ENCODE data around the gene CELSR1. TPM values are rescaled to one million over a fixed set of nuclear protein-coding genes. Genes with fewer than 3 reads are reported as not detected.

The CELSR1 gene
- total RNA-seq, 2 experiments from 2014 or later = 0.10 to 0.17 TPM

GRCh38 chr22:46353483-46354105 lies 183.8 kb downstream of the CELSR1 start:
- ChIA-PET POLR2A (no interaction called here), CTCF (interaction anchor here (0.6 to 0.7 kb wide), 2 partner anchors 159 to 188 kb away, joined by 3 to 4 read pairs; no protein-coding TSS in a partner anchor)

- ChIA-PET POLR2A (no interaction called here), CTCF (interaction anchor here (0.6 to 0.7 kb wide), 2 partner anchors 158 to 189 kb away, joined by 3 to 4 read pairs; no protein-coding TSS in a partner anchor)
These were observed 184.6 kb downstream of the CELSR1 start for GRCh38 chr22:46352691-46353386.

DNA sequence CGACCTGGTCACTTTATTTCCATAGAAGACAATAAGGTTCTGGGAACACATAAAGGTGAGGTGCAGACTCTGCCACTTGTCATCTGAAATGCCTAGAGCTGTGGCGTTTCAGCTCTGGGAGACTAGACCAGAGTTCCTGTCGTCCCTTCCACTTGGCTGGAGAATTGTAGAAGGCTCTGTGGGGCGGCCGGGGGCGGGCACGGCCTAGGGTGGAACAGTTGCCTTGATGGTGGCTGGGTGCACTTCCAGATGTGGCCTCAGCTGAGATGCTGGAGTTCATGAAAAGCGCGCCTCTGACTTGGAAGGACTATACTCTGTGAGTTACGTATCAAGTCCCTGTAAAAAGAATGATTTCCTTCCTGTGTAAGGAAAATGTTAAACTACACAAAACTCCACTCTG lies 185.1 kb downstream of the CELSR1 start:
- ChIA-PET CTCF (no interaction called here), POLR2A (no interaction called here)

DNA sequence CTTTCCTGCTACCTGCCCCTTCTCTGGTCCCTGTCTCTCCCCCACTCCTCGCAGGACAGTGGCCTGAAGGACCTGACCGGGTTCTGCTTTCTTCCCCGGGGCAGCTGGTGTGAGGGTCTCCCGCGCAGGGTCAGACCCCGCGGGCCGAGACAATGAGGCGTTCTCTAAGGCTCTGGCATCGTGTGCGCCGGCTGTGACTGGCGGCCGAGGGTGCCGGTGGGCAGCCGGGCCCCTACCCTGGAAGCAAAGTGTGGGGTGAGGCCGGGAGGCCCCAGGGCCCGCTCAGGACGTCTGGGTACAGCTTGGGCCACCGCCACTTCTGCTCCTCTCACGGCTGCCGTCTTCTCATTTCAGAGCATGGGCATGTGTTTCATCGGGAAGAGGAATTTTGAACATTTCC lies 185.7 kb downstream of the CELSR1 start:
- CTCF ChIA-PET = no interaction called here
- POLR2A ChIA-PET = no interaction called here

- ChIA-PET CTCF (no interaction called here), POLR2A (no interaction called here)
These were observed 186.2 kb downstream of the CELSR1 start for GRCh38 chr22:46351131-46351735.

DNA sequence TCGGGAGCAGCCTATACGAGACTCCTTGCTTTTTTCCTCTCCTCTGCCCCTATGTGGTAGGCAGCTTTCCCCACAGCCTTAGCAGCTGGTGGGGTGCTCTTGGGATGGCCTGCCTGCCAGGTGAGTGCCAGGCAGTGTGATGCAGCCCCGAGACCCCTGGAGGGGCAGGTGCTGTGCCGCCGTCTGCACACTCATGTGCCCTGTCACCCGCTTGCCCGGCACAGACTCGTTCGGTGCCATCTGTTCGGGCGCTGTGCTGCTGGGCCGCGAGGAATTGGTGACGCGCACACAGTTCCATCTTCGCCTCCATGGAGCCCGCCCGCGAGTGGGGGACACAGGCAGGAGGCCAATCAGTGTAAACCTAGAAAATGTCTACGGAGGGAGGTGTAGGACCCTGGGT lies 186.8 kb downstream of the CELSR1 start:
- ChIA-PET POLR2A (no interaction called here), CTCF (no interaction called here)

- POLR2A ChIA-PET = no interaction called here
- CTCF ChIA-PET = no interaction called here
These were observed 187.3 kb downstream of the CELSR1 start for GRCh38 chr22:46350121-46350520.

DNA sequence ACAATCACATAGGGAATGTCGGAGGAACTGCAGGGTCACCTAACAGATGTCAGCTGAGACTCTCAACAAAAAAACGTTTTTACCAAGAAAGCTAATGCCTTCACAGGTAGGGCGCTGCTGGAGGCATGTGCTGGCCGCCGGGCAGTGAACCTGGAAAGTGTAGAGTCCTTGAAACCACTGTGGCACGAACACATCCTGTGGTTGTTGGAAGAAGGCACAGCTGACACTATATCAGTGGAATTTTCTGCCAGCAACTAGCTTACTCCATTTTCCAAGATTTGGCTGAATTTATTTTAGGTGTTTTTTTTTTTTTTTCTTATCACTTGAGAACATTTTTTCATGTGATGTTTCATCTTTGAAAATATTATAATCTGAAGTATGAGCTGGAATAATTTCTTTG lies 187.7 kb downstream of the CELSR1 start:
- CTCF ChIA-PET = no interaction called here
- POLR2A ChIA-PET = no interaction called here

GRCh38 chr22:46349238-46349637 lies 188.2 kb downstream of the CELSR1 start:
- ChIA-PET CTCF (no interaction called here), POLR2A (no interaction called here)

DNA sequence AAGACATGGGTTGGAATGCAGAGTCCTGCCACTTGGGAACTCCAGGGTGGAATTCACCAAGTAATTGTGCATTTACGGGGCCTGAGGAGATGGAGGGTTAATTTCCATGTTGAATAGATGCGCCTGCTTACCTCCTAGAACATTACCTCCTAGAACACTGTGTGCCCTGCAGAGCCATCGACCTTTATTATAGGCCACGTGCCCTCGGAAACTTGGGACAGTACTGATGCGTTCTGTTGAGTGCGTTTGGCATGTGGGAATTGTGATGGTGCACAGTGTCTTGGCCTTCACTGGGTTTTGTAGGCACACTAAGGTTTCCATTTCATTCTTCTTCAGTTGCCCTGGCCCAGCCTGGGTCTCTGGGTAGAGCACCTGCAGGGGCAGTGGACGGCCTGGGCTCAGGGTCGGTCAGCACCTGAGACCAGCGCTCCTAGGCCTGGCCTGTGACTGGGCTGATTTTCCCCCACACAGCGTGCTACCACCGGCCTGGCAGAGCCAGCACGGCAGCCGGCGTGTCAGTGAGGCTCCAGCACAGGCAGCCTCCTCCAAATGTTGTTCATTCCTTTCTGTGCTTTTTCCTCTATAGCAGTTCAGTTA lies 189.2 kb downstream of the CELSR1 start:
- POLR2A ChIA-PET = no interaction called here

DNA sequence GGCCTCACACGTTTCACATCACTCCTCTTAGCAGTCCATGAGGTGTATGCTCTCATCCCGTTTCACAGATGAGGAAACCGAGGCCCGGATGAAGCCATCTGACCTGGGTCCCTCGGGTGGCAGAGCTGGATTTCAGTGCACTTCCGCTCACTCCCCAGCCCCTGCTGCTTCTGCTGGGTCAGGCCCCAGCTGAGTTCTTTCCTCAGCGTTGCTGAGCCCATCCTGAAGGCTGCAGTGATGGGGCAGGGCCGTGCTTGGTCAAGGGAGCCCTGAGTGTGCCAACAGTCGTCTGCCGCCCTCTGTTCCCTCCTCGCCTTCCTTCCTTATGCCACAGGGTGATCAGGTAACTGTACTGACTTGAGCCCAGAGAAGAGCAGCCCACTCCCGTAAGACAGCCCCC lies 189.8 kb downstream of the CELSR1 start:
- CTCF ChIA-PET = no interaction called here
- POLR2A ChIA-PET = no interaction called here

More for the DNA sequence above, 189.2 kb downstream of the CELSR1 start:
- CTCF ChIA-PET = no interaction called here

DNA sequence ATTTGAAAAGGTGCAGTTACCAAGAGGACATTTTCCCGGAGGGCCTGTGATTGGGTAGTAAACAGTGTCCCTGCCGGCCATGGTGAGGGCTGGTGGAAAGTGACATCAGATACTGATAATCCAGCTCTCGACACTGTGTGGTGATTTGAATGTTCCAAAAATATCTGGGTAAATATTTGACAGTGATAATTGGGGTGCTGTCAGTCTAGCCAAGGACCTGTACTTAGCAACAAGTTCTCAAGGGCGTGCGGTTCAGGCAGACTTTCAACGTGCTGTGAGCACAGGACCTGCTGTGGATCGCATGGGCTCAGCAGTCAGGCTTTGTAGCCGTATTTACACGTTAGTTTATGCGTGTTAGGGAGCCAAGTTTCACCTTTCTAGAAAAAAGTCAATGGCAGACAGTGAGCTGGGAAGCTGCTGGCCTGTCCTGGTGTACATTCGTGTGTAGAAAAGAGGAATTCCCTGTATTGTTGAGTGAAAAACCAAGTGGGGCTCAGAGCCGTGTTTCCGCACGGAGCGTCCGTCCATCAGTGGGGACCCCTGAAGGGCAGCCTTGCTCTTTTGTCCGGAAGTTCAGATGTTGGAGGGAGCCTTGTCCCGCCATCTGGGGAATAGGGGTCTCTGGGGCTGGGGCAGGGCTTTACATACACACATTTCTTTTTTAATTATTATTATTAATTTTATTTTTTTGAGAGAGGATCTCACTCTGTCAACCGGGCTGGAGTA lies 190.6 kb downstream of the CELSR1 start:
- CTCF ChIA-PET = no interaction called here
- POLR2A ChIA-PET = no interaction called here

GRCh38 chr22:46340676-46341075 lies 196.7 kb downstream of the CELSR1 start:
- CTCF ChIA-PET = interaction anchor here (0.8 kb wide), 1 partner anchor 27 kb away, joined by 3 read pairs; no protein-coding TSS in a partner anchor
- POLR2A ChIA-PET = interaction anchor here (0.6 kb wide), 1 partner anchor 20 kb away, joined by 3 read pairs; no protein-coding TSS in a partner anchor

DNA sequence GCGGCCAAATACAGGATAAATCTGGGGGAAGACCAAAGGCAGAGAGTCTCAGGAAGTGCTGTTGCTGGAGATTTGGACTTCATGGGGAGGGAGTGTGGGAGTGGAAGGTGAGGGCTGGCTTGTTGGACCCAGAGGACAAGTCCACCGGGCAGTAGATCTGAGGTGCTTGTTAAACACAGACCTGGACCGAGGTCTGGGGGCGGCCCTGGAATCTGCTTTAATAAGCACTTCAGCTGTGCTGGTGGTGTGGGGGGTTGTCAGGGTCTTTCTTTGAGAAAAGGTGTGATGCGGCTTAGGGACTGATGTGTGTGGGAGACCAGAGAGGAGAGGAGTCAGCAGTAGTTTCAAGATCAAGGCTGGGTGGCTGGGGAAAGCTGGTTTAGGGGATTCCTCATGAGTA lies 197.5 kb downstream of the CELSR1 start:
- POLR2A ChIA-PET = interaction anchor here (0.6 kb wide), 1 partner anchor 21 kb away, joined by 3 read pairs; no protein-coding TSS in a partner anchor
- CTCF ChIA-PET = interaction anchor here (0.8 to 0.9 kb wide), 2 partner anchors 28 to 218 kb away, joined by 3 to 5 read pairs; no protein-coding TSS in a partner anchor

- ChIA-PET POLR2A (no interaction called here), CTCF (interaction anchor here (0.6 to 0.7 kb wide), 2 partner anchors 17 to 214 kb away, joined by 3 read pairs; no protein-coding TSS in a partner anchor)
These were observed 198.8 kb downstream of the CELSR1 start for GRCh38 chr22:46338636-46339035.

GRCh38 chr22:46337870-46338269 lies 199.6 kb downstream of the CELSR1 start:
- CTCF ChIA-PET = interaction anchor here (0.6 to 1.6 kb wide), 2 partner anchors 18 to 331 kb away, joined by 3 to 4 read pairs; no protein-coding TSS in a partner anchor
- POLR2A ChIA-PET = interaction anchor here (0.5 kb wide), 1 partner anchor 63 kb away, joined by 4 read pairs; no protein-coding TSS in a partner anchor

DNA sequence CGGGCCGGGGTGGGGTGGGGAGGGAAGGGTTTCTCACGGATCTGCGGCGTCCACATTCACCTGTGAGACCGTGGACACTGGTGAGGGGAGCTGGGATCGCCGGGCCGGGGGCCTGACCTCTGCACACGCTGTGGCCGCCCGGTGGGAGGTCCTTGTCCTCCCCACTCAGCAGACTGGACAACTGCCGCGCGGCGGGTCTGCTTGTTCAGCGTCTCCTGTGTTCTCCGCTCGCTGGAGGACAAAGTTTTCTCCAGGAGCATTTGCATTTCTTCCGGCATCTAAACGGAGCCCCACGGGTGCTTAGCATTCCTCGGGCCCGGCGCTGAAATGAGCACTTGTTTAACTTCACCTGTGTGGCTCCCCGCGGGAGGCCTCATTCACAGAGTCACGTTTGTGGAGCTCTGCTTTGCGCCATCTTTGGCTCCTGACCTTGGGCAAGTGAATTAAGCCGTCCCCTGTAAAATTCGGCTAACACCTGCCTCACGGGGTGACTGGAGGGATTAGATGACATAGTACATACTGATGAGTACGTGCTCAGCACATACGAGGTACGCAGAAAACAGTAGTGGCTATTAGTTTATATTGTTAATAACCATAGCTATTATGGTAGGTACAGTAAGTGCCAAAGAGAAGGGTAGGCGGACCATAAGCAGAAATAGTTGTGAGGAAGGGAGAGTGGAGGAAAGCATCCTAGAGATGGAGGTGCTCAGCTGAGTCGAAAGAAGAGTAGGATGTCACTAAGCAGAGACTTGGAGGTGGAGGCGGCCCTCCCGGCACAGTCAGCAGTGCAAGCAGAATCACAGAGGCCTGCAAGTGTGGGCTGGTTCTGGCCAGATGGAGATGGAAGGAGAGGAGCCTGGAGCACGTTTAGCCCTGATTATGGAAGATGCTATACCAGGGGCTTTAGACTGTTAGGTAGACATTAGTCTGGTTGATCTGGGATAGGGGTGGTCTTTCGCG lies 201.0 kb downstream of the CELSR1 start:
- POLR2A ChIA-PET = interaction anchor here (0.6 to 1.7 kb wide), 5 partner anchors 31 to 322 kb away, joined by 3 to 11 read pairs (median 4); partner anchors contain the start of genes CDPF1 and GTSE1

More for the DNA sequence above, 201.0 kb downstream of the CELSR1 start:
- CTCF ChIA-PET = interaction anchor here (0.7 to 1.6 kb wide), 7 partner anchors 10 to 342 kb away, joined by 3 to 6 read pairs (median 3); no protein-coding TSS in a partner anchor
